ENCODE measurements around the gene ZNF428.

DNA sequence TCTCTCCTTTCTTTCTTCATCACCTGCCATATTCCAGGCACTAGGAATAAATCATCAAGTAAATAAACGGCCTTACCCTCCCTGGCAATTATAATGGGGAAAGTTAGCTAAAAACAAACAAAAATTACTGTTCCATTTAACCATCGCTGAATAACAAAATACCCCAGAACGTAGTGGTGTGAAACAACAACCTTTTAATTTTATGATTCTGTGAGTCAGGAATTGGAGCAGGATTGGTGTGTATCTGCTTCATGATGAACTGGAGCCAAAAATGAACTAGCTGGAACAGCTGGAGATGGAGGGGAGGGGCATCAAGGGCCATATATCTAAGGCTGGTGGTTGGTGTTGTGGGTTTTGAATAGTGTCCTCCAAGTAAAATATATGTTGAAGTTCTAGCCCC lies 23.9 kb upstream of the ZNF428 start:
- TF ChIP-seq, protein P1, sequence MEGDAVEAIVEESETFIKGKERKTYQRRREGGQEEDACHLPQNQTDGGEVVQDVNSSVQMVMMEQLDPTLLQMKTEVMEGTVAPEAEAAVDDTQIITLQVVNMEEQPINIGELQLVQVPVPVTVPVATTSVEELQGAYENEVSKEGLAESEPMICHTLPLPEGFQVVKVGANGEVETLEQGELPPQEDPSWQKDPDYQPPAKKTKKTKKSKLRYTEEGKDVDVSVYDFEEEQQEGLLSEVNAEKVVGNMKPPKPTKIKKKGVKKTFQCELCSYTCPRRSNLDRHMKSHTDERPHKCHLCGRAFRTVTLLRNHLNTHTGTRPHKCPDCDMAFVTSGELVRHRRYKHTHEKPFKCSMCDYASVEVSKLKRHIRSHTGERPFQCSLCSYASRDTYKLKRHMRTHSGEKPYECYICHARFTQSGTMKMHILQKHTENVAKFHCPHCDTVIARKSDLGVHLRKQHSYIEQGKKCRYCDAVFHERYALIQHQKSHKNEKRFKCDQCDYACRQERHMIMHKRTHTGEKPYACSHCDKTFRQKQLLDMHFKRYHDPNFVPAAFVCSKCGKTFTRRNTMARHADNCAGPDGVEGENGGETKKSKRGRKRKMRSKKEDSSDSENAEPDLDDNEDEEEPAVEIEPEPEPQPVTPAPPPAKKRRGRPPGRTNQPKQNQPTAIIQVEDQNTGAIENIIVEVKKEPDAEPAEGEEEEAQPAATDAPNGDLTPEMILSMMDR (IDR thresholded peaks at IDR 0.05; ENCODE audit: insufficient read depth, low read depth, low read length): no peak
- no peak for TF ChIP-seq EZH2 (IDR thresholded peaks at IDR 0.05; ENCODE audit: insufficient read depth, low read length)

Data from astrocyte (in vitro differentiated cells and primary cell).